GM21423 (cell line): ENCODE results near the gene LRRFIP1.

ENCODE experiments used
- ATAC-seq: cut with Tn5 transposase; IDR thresholded peaks from one replicate; pipeline ENCODE4 v1.9.1; 2021; ENCODE audit warnings: mild to moderate bottlenecking, moderate library complexity; ENCODE audit not compliant: unreplicated experiment

The LRRFIP1 gene

DNA sequence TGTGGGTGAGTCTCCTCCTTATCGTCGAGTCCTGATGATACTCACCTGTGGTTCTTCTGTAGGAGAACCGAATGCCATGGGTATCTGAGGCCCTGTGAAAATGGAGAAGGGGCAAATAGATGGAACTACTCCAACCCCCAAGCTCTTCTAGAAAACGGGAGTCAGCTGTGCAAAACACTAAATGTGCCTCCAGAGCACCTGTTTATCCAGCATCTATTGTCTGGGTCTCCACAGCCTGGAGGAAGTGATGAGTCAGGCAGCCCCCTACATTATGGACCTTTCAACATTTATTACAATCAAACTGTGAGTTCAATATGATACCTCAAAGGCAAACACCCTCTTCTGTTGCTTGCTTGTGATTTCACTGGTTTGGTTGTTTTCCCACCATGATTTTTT, 9.8 kb upstream of the LRRFIP1 start:
- ATAC-seq, result no peak

- no peak for ATAC-seq
Observed at GRCh38 chr2:237618449-237618848, 8.9 kb upstream of the LRRFIP1 start.

DNA sequence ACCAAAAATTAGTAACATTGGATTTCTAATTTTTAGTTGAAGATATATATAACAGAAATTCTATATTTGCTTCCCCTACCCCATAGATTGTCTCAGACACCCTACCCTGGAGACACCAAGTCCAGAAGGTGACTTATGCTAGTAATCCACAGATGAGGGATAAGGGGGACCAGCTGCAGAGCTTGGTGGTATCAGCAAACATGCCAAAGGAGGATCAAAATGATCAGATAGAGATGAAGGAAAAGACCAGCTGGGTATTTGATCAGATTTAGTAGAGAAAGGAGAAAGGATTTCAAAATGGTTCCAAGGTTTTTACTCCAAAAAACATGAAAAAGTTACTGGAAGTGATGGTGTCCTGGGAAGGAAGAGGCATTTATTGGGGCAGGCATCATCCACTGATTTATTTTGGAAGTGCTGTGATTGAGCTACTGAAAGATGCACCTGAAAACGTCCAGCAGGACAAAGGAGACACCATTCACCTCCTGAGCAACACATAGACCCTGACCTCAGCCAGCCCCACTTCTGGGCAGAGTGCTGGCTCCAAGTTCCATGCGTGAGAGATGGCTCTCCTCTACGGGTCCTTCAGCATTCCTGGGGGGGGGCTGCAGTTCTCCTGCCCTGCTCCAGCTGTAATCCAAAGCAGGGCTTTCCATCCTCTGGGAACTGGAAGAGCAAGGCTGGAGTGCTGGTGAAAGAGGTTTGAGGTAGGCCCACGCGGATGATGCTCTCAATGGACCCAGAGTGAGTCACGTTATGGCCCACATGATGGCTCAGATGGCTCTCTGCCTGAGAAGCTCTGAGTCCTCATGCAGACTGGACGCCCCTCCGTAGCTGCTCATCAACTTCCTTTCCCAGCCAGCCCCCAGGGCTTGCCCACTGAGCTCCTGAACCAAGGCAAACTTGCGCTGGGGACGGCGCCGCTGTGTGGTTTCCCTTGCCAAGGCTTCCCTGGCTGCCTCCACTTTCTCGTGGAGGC, 3.7 kb upstream of the LRRFIP1 start:
- ATAC-seq, result no peak

GRCh38 chr2:237624565-237624964, 2.8 kb upstream of the LRRFIP1 start:
- ATAC-seq, result no peak

DNA sequence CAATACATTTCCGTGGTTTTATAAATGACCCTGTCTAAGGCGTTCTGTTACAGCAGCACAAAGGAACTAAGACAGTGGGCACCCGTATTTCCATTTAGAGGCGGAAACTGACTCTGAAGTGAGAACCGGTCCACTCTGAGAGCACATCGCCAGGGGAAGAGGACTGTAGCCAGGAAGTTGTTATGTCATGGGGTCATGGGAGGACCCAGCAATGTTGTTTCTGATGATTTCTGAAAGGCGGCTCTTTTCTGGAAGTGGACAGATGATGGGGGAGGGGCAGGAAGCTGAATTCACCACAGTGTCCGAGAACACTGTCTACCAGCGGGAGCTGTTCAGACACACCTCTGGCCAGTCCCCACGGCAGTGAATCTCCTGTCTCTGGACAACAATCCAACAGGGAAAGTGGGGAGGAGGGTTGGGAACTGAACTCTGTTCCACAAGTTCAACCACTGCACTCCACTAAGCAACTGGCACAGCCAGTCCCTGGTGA, 2.1 kb upstream of the LRRFIP1 start:
- no peak for ATAC-seq

GRCh38 chr2:237625777-237626176, 1.6 kb upstream of the LRRFIP1 start:
- ATAC-seq, result no peak

GRCh38 chr2:237626813-237627440, 460 bp upstream of the LRRFIP1 start:
- ATAC-seq, result no peak

DNA sequence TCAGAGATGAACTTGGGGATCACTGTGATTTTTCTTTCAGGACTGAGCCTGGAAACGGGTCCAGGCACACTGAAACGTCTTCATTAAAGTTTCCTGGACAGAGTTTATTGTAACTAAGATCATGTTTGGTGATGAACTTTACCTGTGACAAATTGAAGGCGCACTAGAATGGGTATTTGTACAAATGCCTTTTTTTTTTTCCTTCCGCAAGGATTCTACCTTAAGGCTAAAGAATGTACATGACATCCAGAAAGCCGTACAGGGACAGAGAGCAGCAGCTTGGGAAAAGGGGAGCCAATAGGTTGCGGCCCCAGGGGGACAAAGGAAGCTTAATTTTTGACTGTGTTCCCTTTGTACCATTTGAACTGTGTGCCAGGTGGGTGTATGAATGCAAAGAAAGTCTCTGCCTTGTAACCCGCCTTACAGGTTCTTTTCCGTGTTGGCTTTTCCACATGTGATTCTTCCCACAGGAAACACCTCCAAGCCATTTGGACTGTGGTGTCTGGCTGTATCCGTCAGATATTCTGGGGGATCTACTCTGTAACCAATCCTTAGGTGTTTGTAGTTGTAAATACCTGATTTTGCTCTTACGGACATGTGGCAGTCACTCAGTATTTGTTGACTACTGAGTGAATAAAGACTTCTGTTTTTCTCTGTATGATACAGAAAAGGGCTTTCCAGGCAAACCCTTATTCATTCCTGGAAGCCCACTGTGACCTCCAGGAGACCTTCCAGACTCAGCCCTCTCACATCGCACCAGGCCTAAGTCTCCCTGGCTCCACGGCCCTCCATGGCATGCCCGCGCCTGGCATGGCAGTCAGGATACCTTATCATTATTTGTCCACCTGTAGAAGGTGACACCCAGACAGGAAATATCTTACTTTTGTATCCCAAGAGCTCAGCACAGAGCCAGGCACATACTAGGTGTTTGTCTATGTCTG, 1.1 kb downstream of the LRRFIP1 start:
- no peak for ATAC-seq

- no peak for ATAC-seq
Observed at GRCh38 chr2:237629188-237629534, 1.8 kb downstream of the LRRFIP1 start.

- no peak for ATAC-seq
Observed at GRCh38 chr2:237629739-237630138, 2.4 kb downstream of the LRRFIP1 start.

DNA sequence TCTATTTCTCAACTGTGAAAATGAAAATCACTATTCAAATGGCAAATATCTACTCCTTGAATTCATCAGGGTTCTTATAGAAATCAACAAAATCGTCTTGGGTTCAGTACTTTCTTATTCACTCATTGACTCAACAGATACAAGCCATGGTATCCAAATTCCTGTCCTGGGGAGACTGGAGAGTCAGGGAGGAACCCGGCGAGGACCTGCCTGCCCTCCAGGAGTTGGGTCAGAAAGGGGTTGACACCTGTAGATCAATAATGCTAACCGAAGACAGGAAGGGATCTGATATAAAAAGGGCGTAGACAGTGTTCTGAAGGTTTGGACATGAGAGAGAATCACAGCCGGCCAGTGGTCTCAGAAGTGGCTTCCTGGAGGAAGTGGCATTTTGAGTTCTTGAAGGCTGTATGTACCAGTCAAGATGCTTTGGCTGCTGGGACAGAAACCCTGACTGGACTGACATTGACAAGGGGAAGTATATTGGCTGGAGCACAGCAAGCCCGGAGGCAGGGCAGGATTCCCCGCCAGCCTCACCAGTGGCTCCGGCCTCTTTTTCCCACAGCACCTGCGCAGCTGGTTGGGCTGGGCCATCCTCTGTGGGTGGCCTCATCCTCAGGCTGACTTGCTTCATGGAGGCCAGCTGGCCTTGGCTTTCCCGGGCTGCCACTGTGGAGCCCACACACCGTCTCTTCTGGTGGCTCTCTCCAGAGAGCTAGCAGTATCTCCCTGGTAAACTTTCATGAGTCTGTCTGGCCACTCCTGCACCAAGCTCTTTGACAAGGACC, 3.0 kb downstream of the LRRFIP1 start:
- no peak for ATAC-seq

- ATAC-seq, result no peak
Observed at GRCh38 chr2:237631007-237631785, 3.8 kb downstream of the LRRFIP1 start.

GRCh38 chr2:237631801-237632585, 4.6 kb downstream of the LRRFIP1 start:
- no peak for ATAC-seq

DNA sequence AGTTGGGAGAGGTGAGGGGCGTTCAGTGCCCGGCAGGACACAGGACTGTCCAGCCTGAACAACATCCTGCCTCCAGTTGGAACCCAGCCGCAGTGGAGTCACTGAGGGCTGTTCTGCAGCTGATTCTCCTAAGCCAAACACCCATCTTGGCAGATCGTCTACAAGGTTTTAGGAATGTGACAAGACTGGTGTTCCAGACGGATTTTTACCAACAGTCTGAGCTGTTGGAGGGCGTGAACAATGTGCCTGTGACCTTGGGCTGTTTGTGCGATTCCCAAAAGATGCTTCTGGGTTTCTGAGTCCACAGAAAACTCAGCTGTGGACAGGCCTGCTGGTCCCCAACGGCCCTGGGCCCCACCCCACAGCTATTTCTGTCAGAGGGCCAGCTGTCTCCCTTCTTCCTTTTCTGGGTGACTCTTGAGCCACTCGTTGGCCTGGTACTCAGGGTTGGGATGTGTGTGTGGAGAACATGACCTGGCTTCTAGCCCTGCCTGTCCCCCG, 5.7 kb downstream of the LRRFIP1 start:
- no peak for ATAC-seq

GRCh38 chr2:237636578-237636977, 9.2 kb downstream of the LRRFIP1 start:
- no peak for ATAC-seq

- no peak for ATAC-seq
Observed at GRCh38 chr2:237637429-237638135, 10.2 kb downstream of the LRRFIP1 start.

DNA sequence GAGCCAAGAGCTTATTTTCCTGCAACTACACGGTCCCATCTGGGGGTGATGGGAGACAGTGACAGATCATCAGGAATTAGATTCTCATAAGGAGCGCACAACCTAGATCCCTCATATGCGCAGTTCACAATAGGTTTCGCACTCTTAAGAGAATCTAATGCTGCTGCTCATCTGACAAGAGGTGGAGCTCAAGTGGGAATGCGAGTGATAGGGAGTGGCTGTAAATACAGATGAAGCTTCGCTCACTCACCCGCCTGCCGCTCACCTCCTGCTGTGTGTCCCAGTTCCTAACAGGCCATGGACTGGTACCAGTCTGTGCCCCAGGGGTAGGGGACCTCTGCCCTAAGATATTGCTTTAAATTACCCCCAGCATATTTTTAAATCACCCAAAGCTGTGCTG, 10.8 kb downstream of the LRRFIP1 start:
- no peak for ATAC-seq
